GM19467 (cell line): ENCODE data around the gene NSUN4.
"Not testable (repeated sequence)": the region's sequence is repeated elsewhere in the genome, so short reads cannot be mapped to it uniquely, and the experiment has no call there.

Experiments
- ATAC-seq: cut with Tn5 transposase; IDR thresholded peaks from one replicate; pipeline ENCODE4 v1.9.1; 2021; ENCODE audit warnings: mild to moderate bottlenecking, moderate library complexity; ENCODE audit not compliant: unreplicated experiment

NSUN4 gene

GRCh38 chr1:46325285-46326076 lies 15.1 kb upstream of the NSUN4 start:
- not testable (repeated sequence) for ATAC-seq

GRCh38 chr1:46328182-46328581 lies 12.4 kb upstream of the NSUN4 start:
- not testable (repeated sequence) for ATAC-seq

- ATAC-seq: not testable (repeated sequence)
These were observed 10.8 kb upstream of the NSUN4 start for GRCh38 chr1:46329807-46330206.

GRCh38 chr1:46330381-46330780 lies 10.2 kb upstream of the NSUN4 start:
- not testable (repeated sequence) for ATAC-seq

DNA sequence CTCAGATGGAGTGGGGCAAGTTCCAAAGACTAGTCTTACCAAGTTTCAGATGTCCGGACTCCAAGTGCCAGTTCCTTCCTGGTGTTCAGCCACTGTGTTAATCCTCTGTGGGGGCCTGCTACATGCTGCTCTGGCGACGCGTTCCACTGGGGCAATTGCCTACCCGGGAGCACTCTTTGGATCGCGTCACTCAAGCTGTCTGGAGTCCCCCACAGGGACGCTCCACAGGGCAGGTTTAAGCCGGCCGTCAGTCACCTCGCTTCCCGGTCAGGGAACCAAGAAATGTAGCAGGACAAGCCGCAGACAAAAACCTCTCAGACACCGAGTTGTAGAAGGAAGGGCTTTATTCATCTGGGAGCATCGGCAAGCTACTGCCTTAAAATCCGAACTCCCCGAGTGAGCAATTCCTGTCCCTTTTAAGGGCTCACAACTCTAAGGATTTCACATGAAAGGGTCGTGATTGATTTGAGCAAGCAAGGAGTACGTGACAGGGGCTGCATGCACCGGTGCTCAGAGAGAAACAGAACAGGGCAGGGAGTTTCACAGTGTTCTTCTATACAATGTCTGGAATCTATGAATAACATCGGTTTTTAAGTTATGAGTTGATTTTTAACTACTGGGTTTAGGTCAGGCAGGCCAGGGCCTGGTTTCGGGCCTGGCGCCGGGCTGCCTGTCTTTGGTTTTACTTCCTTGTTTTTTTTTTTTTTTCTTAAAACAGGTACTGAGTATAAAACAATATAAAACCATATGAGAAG lies 8.6 kb upstream of the NSUN4 start:
- ATAC-seq: not testable (repeated sequence)

DNA sequence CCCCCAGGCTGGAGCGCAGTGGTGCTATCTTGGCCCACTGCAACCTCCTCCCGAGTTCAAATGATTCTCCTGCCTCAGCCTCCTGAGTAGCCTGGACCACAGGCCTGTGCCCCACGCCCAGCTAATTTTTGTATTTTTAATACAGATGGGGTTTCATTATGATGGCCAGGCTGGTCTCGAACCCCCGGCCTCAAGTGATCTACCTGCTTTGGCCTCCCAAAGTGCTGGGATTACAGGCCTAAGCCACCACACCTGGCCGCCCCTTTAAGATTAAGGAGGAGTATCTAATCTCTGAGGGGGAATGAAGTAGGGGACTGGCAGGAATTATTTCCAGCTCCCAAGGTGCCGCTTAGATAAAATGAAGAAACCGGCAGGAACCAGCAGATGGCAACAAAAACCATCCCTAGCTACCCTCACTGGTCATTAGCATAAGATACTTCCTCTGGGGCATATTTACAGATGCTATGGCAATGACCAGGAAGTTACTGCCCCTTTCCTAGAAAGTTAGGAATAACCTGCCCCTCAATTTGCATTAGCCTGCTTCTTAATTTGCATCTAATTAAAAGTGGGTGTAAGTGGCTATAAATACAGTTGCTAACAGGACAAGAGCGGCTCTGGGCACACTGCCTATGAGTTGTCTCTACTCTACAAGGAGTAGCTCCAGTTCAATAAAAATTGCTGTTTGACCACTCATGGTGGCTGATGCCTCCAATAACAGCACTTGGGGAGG lies 7.1 kb upstream of the NSUN4 start:
- peak; percentile 49 for ATAC-seq

DNA sequence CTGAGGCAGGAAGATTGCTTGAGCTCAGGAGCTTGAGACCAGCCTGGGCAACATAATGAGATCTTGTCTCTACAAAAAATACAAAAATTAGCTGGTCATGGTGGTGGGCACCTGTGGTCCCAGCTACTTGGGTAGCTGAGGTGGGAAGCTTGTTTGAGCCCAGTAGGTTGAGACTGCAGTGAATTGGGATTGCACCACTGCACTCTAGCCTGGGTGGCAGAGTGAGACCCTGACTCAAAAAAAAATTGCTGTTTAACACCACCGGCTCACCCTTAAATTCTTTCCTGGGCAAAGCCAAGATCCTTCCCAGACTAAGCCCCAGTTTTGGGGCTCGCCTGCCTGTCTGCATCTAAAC lies 6.6 kb upstream of the NSUN4 start:
- ATAC-seq: peak; percentile 24

- no peak for ATAC-seq
These were observed 5.5 kb upstream of the NSUN4 start for GRCh38 chr1:46335081-46335480.

GRCh38 chr1:46337409-46337808 lies 3.2 kb upstream of the NSUN4 start:
- ATAC-seq: not testable (repeated sequence)

GRCh38 chr1:46341222-46342083 lies 846 bp downstream of the NSUN4 start:
- ATAC-seq: no peak

- no peak for ATAC-seq
These were observed 1.6 kb downstream of the NSUN4 start for GRCh38 chr1:46342084-46342656.

GRCh38 chr1:46342677-46343350 lies 2.2 kb downstream of the NSUN4 start:
- no peak for ATAC-seq

GRCh38 chr1:46343351-46343695 lies 2.7 kb downstream of the NSUN4 start:
- ATAC-seq: no peak

DNA sequence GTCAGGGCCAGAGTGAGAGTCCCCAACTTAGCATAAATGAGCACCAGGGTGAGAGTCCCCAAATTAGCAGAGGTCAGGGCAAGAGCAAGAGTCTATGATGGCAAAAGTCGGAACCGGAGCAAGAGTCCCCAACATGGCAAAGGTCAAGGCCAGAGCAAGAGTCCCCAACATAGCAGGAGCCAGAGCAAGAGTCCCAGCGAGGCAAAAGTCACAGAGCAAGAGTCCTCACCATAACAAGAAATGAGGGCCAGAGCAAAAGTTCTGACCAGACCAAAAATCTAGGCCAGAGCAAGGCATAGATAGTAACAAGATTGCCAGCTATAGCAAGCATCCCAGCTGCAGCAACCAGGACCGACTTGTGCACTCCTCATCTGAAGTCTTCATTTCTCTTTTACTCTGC lies 3.1 kb downstream of the NSUN4 start:
- no peak for ATAC-seq

- no peak for ATAC-seq
These were observed 3.9 kb downstream of the NSUN4 start for GRCh38 chr1:46344481-46344880.

DNA sequence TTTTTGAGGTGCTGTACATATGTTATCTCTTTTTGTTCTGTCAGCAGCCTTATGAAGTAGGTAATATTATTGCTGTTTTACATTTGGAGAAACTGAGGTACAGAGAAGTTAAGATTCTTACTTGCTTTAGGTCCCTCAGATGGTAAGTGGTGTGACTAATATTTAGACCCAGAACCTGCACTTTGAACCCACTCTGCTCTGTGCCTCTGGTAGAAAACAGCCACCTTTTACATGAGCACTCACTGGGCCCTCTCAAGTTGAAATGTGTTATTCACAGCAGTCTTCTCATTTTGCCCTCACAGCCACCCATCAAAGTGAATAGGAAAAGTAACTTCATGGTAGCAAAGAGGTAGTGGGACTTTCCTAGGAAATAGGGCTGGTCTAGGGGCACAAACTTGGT lies 4.7 kb downstream of the NSUN4 start:
- ATAC-seq: no peak

DNA sequence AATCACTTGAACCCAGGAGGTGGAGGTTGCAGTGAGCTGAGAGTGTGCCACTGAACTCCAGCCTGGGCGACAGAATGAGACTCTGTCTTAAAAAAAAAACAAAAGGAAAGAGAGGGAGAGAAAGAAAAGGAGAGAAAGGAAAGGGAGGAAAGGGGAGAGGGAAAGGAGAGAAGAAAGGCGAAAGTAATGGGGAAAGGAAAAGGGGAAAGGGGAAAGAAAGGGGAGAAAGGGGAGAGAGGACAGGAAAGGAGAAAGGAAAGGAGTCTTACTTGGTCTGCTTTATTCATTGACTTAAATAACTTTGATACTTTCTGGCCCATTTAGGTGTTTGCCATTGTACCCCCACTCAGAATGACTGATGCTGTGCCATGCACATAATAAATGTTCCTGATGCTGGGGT lies 11.8 kb downstream of the NSUN4 start:
- no peak for ATAC-seq

DNA sequence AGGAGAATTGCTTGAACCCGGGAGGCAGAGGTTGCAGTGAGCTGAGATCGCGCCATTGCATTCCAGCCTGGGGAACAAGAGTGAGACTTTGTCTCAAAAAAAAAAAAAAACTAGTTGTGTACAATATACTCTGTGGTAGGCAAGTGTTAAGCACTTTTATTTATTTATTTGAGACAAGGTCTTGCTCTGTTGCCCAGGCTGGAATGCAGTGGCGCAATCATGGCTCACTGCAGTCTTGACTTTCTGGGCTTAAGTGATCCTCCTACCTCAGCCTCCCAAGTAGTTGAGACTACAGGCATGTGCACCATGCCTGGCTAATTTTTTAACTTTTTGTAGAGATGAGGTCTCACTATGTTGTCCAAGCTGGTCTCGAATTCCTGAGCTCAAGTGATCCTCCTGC lies 15.3 kb downstream of the NSUN4 start:
- ATAC-seq: not testable (repeated sequence)

DNA sequence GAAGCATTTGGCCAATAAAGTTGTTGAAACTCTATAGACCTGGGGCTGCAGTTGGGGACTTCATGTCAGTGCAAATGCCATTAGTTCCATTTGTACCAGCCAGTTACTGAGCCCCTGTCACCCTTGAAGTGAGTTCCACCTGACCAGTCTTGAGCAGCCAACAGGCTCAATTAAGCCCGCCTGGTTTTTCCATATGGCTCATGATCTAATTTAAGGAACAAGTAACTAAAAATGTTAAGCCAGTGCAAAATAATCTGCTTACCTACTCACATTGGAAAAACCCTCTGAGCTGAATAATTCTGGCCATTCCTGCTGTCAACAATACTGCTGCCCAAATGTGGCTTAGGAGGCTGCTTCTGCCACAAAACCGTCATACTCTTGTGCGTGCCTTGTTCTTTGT lies 21.6 kb downstream of the NSUN4 start:
- no peak for ATAC-seq

GRCh38 chr1:46363121-46363520 lies 22.5 kb downstream of the NSUN4 start:
- no peak for ATAC-seq
